GM23338 (cell line): Measurements from ENCODE around the gene SGO1.

Experiments used
- CREB1 ChIP-seq: fragments of 250-450 bp; sonication (Bioruptor Pico); IDR thresholded peaks from 2 replicates; pipeline ENCODE4 v1.5.0; 2020; ENCODE audit warnings: low read depth, mild to moderate bottlenecking, moderate library complexity
- CTCF ChIP-seq, 2 experiments: fragments of 200-600 bp in 1 of 2; sonication (generic) in 1 of 2; conservative IDR thresholded peaks; 2 replicates each; pipeline versions ENCODE4 v1.5.1 to v1.6.1; 2016 to 2017; ENCODE audit warnings: antibody characterized with exemption in 2 of 2, low read depth in 2 of 2, mild to moderate bottlenecking in 2 of 2, moderate library complexity in 1 of 2
- POLR2AphosphoS5 ChIP-seq: IDR thresholded peaks from 2 replicates; pipeline ENCODE4 v1.6.1; 2016; ENCODE audit warnings: antibody characterized with exemption, low read depth
- REST ChIP-seq: IDR thresholded peaks from one replicate; pipeline ENCODE4 v1.6.1; 2018; ENCODE audit warnings: antibody characterized with exemption; ENCODE audit not compliant: unreplicated experiment

GRCh38 chr3:20222274-20222673 is 36.3 kb upstream of the SGO1 start:
- TF ChIP-seq CTCF (conservative IDR thresholded peaks at IDR 0.05; ENCODE audit: low read depth in 2 of 2), result no peak
- no peak for TF ChIP-seq CREB1 (CRISPR knock-in tag)
- TF ChIP-seq POLR2AphosphoS5, result no peak
- no peak for TF ChIP-seq REST
